GM23338 (cell line): ENCODE measurements around the gene EXOSC5. TPM values are rescaled to one million over a fixed set of nuclear protein-coding genes. Genes with fewer than 3 reads are reported as not detected.
"Not testable (repeated sequence)": the region's sequence is repeated elsewhere in the genome, so short reads cannot be mapped to it uniquely, and the experiment has no call there.

ENCODE experiments used
- ATAC-seq: fragments of 200-7000 bp; cut with Tn5 transposase; 3 replicates; pipeline ENCODE4 v1.9.1; 2020
- DNase-seq: peaks from one replicate; pipeline ENCODE4 v3.0.0-alpha.2; 2015; ENCODE audit warnings: low spot score
- H2AFZ ChIP-seq: fragments of 200-600 bp; sonication (generic); 2 replicates; pipeline ENCODE4 v1.8.0; 2016; ENCODE audit warnings: antibody characterized with exemption, mild to moderate bottlenecking, moderate library complexity
- H3F3A ChIP-seq: fragments of 200-600 bp; sonication (generic); replicated peaks from 2 replicates; pipeline ENCODE4 v1.8.0; 2017; ENCODE audit warnings: antibody characterized with exemption, mixed run types, low read depth
- H3K27ac ChIP-seq: fragments of 200-600 bp; sonication (generic); 2 replicates; pipeline ENCODE4 v1.6.1; 2016; ENCODE audit warnings: low read depth
- H3K27me3 ChIP-seq: fragments of 200-600 bp; sonication (generic); 2 replicates; pipeline ENCODE4 v1.8.0; 2016; ENCODE audit warnings: mild to moderate bottlenecking, mixed run types, moderate library complexity; ENCODE audit not compliant: insufficient read depth
- H3K36me3 ChIP-seq: fragments of 200-600 bp; sonication (generic); 2 replicates; pipeline ENCODE4 v1.8.0; 2016; ENCODE audit warnings: mild to moderate bottlenecking; ENCODE audit not compliant: insufficient read depth
- H3K4me1 ChIP-seq: fragments of 200-600 bp; sonication (generic); 2 replicates; pipeline ENCODE4 v1.8.0; 2016; ENCODE audit warnings: mild to moderate bottlenecking, moderate library complexity; ENCODE audit not compliant: insufficient read depth
- H3K4me2 ChIP-seq: fragments of 200-600 bp; sonication (generic); 2 replicates; pipeline ENCODE4 v1.7.1; 2017; ENCODE audit warnings: mixed run types
- H3K4me3 ChIP-seq: fragments of 200-600 bp; sonication (generic); 2 replicates; pipeline ENCODE4 v1.6.1; 2016; ENCODE audit warnings: mixed run types
- H3K79me2 ChIP-seq: fragments of 200-600 bp; sonication (generic); replicated peaks from 2 replicates; pipeline ENCODE4 v1.8.0; 2017; ENCODE audit warnings: mild to moderate bottlenecking; ENCODE audit not compliant: insufficient read depth
- H3K9me2 ChIP-seq: fragments of 200-600 bp; sonication (generic); 2 replicates; pipeline ENCODE4 v1.8.0; 2017; ENCODE audit not compliant: insufficient read depth
- H4K20me1 ChIP-seq: fragments of 200-600 bp; sonication (generic); replicated peaks from 2 replicates; pipeline ENCODE4 v1.8.0; 2017; ENCODE audit warnings: mild to moderate bottlenecking; ENCODE audit not compliant: insufficient read depth
- H3K27ac Mint-ChIP-seq: 2 replicates; pipeline ENCODE4 v1.8.0; 2020; ENCODE audit warnings: inconsistent platforms, mild to moderate bottlenecking, moderate library complexity, mixed read lengths
- H3K27me3 Mint-ChIP-seq: 3 replicates; pipeline ENCODE4 v1.8.0; 2022; ENCODE audit warnings: low read depth, mild to moderate bottlenecking, moderate library complexity, mixed read lengths, inconsistent platforms; ENCODE audit not compliant: insufficient read depth, poor library complexity
- H3K36me3 Mint-ChIP-seq: 3 replicates; pipeline ENCODE4 v1.8.0; 2021; ENCODE audit warnings: low read depth, mild to moderate bottlenecking, inconsistent platforms, moderate library complexity, mixed read lengths
- H3K4me1 Mint-ChIP-seq: 3 replicates; pipeline ENCODE4 v1.8.0; 2020; ENCODE audit warnings: mild to moderate bottlenecking, inconsistent platforms, mixed read lengths
- H3K4me3 Mint-ChIP-seq: 3 replicates; pipeline ENCODE4 v1.8.0; 2021; ENCODE audit warnings: moderate library complexity, mild to moderate bottlenecking, inconsistent platforms, mixed read lengths
- H3K9me3 Mint-ChIP-seq: 3 replicates; pipeline ENCODE4 v1.8.0; 2020; ENCODE audit warnings: moderate library complexity, mild to moderate bottlenecking, inconsistent platforms, mixed read lengths
- CREB1 ChIP-seq: fragments of 250-450 bp; sonication (Bioruptor Pico); IDR thresholded peaks from 2 replicates; pipeline ENCODE4 v1.5.0; 2020; ENCODE audit warnings: low read depth, mild to moderate bottlenecking, moderate library complexity
- EZH2 ChIP-seq: fragments of 200-600 bp; sonication (generic); IDR thresholded peaks from one replicate; pipeline ENCODE4 v1.8.0; 2017; ENCODE audit warnings: antibody characterized with exemption, mild to moderate bottlenecking, low read depth; ENCODE audit not compliant: unreplicated experiment
- JUNB ChIP-seq: IDR thresholded peaks from one replicate; pipeline ENCODE4 v1.6.1; 2016; ENCODE audit warnings: antibody characterized with exemption; ENCODE audit not compliant: unreplicated experiment
- NANOG ChIP-seq: IDR thresholded peaks from 2 replicates; pipeline ENCODE4 v1.6.1; 2016; ENCODE audit warnings: antibody characterized with exemption, borderline replicate concordance
- STAT1 ChIP-seq: IDR thresholded peaks from one replicate; pipeline ENCODE4 v1.6.1; 2016; ENCODE audit warnings: antibody characterized with exemption; ENCODE audit not compliant: unreplicated experiment
- ZNF331 ChIP-seq: fragments of 250-450 bp; sonication (Bioruptor Pico); IDR thresholded peaks from 2 replicates; pipeline ENCODE4 v1.5.0; 2020; ENCODE audit warnings: low read depth, mild to moderate bottlenecking, moderate library complexity
- polyA plus RNA-seq: library from polyadenylated mRNA; unstranded; fragments of >200 nt; fragmentation: Nextera tagmentation; extraction: Ambion mirVana; gene quantifications from 2 replicates; pipeline ENCODE4 v1.2.1, GENCODE V29; 2016
- total RNA-seq: library from RNA; depleted of rRNA; stranded (reverse); fragments of >200 nt; shearing (Covaris generic); gene quantifications from 2 replicates; pipeline ENCODE4 v1.2.3, GENCODE V29; 2014
- TF ChIP-seq, protein P1 (sequence below): IDR thresholded peaks from 2 replicates; pipeline ENCODE4 v1.6.1; 2016; ENCODE audit warnings: antibody characterized with exemption
- TF ChIP-seq, protein P2 (sequence below), 2 experiments: fragments of 200-600 bp in 1 of 2; sonication (generic) in 1 of 2; conservative IDR thresholded peaks; 2 replicates each; pipeline versions ENCODE4 v1.5.1 to v1.6.1; 2016 to 2017; ENCODE audit warnings: antibody characterized with exemption in 2 of 2, low read depth in 2 of 2, mild to moderate bottlenecking in 2 of 2, moderate library complexity in 1 of 2

Gene EXOSC5
- total and polyA plus RNA-seq, 2 experiments from 2014 or later: 65.1 to 125 TPM

DNA sequence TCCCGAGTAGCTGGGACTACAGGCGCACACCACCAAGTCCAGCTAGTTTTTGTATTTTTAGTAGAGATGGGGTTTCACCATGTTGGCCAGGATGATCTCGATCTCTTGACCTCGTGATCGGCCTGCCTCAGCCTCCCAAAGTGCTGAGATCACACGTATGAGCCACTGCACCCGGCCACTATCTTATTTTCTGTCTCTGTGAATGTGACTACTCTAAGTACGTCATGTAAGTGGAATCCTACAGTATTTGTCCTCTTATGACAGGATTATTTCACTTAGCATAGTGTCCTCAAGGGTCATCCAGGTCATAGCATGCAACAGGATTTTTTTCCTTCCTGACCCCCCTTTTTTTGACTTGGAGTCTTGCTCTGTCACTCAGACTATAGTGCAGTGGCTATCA is 25.6 kb downstream of the EXOSC5 start:
- no peak for TF ChIP-seq STAT1
- TF ChIP-seq, protein P1, sequence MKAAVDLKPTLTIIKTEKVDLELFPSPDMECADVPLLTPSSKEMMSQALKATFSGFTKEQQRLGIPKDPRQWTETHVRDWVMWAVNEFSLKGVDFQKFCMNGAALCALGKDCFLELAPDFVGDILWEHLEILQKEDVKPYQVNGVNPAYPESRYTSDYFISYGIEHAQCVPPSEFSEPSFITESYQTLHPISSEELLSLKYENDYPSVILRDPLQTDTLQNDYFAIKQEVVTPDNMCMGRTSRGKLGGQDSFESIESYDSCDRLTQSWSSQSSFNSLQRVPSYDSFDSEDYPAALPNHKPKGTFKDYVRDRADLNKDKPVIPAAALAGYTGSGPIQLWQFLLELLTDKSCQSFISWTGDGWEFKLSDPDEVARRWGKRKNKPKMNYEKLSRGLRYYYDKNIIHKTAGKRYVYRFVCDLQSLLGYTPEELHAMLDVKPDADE: no peak
- no peak for TF ChIP-seq CREB1 (CRISPR knock-in tag)
- no peaks in the 10 kb centered on the region for H3K79me2 ChIP-seq
- no peaks in the 10 kb centered on the region for H3K4me1 ChIP-seq
- no peaks in the 10 kb centered on the region for H4K20me1 ChIP-seq
- Mint-ChIP-seq H3K27me3 (peaks cover 11% of the 10 kb centered on the region), H3K36me3 (no peaks in the 10 kb centered on the region), H3K27ac (peak overlapping the region; percentile 15; the same call in 1 of the 2 replicates), H3K4me3 (no peak overlapping the region), H3K4me1 (peaks cover 4% of the 10 kb centered on the region; the same call in 2 of the 3 replicates), H3K9me3 (no peaks in the 10 kb centered on the region)
- no peaks in the 10 kb centered on the region for H3K9me2 ChIP-seq
- H3K4me3 ChIP-seq: no peak overlapping the region
- 0 out of 2 replicates have a peak overlapping the region, but pooled peaks have one; percentile 32 for H3K27ac ChIP-seq
- no peak overlapping the region for H3K4me2 ChIP-seq
- H3K36me3 ChIP-seq: no peaks in the 10 kb centered on the region
- no peak overlapping the region for H2AFZ ChIP-seq
- H3F3A ChIP-seq: no peaks in the 10 kb centered on the region
- DNase-seq (no peak), ATAC-seq (no peak)
- H3K27me3 ChIP-seq: no peaks in the 10 kb centered on the region

DNA sequence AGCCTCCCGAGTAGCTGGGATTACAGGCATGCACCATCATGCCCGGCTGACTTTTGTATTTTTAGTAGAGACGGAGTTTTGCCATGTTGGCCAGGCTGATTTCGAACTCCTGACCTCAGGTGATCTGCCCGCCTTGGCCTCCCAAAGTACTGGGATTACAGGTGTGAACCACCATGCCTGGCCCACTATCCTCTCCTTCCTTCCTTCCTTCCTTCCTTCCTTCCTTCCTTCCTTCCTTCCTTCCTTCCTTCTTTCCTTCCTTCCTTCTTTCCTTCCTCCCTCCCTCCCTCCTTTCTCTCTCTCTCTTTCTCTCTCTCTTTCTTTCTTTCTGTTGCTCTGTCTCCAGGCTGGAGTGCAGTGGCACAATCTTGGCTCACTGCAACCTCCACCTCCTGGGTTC is 26.0 kb downstream of the EXOSC5 start:
- H3K27ac ChIP-seq, H3K9me2 ChIP-seq, H3K4me3 Mint-ChIP-seq, H3K4me2 ChIP-seq, H4K20me1 ChIP-seq, H2AFZ ChIP-seq, H3K9me3 Mint-ChIP-seq, H3K36me3 Mint-ChIP-seq, H3K4me1 Mint-ChIP-seq, H3K4me1 ChIP-seq, H3K4me3 ChIP-seq, H3F3A ChIP-seq, DNase-seq, H3K79me2 ChIP-seq, H3K27me3 ChIP-seq, ATAC-seq, H3K27ac Mint-ChIP-seq, H3K36me3 ChIP-seq: not testable (repeated sequence)
- peaks cover 11% of the 10 kb centered on the region for H3K27me3 Mint-ChIP-seq

DNA sequence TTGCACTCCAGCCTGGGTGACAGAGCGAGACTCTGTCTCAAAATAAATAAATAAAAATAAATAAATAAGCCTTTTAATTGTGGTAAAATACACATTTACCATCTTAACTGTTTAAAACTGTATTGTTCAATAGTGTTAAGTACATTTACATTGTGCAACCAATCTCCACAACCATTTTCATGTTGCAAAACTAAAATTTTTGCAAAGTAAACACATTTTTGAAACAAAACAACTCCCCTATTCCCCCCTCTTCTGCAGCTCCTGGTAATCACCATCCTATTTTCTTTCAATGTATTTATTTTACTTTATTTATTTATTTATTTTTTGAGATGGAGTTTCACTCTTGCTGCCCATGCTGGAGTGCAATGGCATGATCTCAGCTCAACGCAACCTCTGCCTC is 27.4 kb downstream of the EXOSC5 start:
- Mint-ChIP-seq H3K4me3 (no peak overlapping the region), H3K9me3 (no peaks in the 10 kb centered on the region), H3K27ac (no peak overlapping the region), H3K36me3 (no peaks in the 10 kb centered on the region), H3K4me1 (peaks cover 3% of the 10 kb centered on the region; the same call in 1 of the 3 replicates), H3K27me3 (peaks cover 6% of the 10 kb centered on the region)
- DNase-seq (no peak), ATAC-seq (no peak)
- Histone ChIP-seq H3F3A (no peaks in the 10 kb centered on the region), H3K36me3 (no peaks in the 10 kb centered on the region), H3K27me3 (no peaks in the 10 kb centered on the region), H3K79me2 (peaks cover 6% of the 10 kb centered on the region; the same call in 1 of the 2 replicates), H3K9me2 (0 out of 2 replicates have a peak, but pooled peaks cover 4% of the 10 kb centered on the region), H4K20me1 (no peaks in the 10 kb centered on the region), H2AFZ (no peak overlapping the region), H3K4me3 (no peak overlapping the region), H3K4me1 (no peaks in the 10 kb centered on the region), H3K4me2 (no peak overlapping the region), H3K27ac (no peak overlapping the region)
- no peak for TF ChIP-seq EZH2
- TF ChIP-seq, protein P1: no peak
- TF ChIP-seq JUNB: no peak
- no peak for TF ChIP-seq NANOG
- TF ChIP-seq STAT1: no peak
- TF ChIP-seq, protein P2, sequence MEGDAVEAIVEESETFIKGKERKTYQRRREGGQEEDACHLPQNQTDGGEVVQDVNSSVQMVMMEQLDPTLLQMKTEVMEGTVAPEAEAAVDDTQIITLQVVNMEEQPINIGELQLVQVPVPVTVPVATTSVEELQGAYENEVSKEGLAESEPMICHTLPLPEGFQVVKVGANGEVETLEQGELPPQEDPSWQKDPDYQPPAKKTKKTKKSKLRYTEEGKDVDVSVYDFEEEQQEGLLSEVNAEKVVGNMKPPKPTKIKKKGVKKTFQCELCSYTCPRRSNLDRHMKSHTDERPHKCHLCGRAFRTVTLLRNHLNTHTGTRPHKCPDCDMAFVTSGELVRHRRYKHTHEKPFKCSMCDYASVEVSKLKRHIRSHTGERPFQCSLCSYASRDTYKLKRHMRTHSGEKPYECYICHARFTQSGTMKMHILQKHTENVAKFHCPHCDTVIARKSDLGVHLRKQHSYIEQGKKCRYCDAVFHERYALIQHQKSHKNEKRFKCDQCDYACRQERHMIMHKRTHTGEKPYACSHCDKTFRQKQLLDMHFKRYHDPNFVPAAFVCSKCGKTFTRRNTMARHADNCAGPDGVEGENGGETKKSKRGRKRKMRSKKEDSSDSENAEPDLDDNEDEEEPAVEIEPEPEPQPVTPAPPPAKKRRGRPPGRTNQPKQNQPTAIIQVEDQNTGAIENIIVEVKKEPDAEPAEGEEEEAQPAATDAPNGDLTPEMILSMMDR (conservative IDR thresholded peaks at IDR 0.05; ENCODE audit: low read depth in 2 of 2): no peak
- TF ChIP-seq ZNF331: no peak
